ENCODE data around the gene TRAF3IP1. TPM values are rescaled to one million over a fixed set of nuclear protein-coding genes. Genes with fewer than 3 reads are reported as not detected.

Gene TRAF3IP1
- total and polyA plus RNA-seq, 2 of the 13 experiments (the other 11 are each of a cell fraction or from before 2014, with no cell fraction given): 4.1 to 12.9 TPM

DNA sequence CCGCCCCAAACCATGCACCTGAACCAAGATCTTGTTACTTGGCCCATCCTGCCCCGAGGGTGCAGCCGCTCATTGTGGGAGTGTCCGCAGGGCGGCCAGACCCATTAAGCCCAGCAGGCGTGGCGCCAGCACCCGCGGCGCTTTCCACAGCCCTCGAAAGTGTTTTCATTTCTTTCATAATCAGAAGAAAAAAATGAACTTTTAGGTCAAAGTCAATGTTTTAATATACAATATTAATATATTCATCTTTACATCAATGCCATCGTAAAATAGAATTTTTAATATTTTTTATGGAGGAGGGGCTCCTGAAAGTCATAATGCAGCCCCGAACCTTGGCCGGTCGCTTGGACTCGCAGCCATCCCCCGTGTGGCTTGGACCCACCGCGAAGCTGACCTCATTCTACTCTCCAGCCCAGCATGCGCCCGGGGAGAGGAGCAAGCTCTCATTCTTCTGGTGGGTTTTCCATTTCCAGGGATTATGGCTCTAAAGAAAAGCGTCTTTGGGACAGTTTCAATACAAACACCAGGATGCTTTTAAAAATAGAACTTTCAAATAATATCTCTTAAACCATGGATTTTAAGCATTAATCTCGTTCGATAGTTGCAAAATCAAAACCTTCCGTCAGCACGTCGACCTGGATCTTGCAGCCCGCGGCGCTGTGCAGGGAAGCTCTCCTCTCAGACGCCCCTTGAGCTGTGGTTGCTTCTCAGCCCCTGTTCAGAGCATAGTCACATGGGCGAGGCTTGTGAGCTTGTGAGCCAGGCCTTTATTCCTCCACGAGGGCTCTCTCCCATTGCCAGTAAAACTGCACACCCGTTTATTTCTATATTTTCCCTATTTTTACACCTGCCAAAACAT, 89.3 kb downstream of the TRAF3IP1 start:
- H4K20me1 ChIP-seq (ENCODE audit: insufficient read depth, low read length): no peaks in the 10 kb centered on the region
- no peak overlapping the region for H3K27ac ChIP-seq (ENCODE audit: extremely low read length, insufficient read depth, low read length)
- DNase-seq (ENCODE audit: low spot score) (no peak), ATAC-seq (no peak), FAIRE-seq (no peak)
- no TSS peak for BruUV-seq (replicated peaks)
- H2AFZ ChIP-seq (ENCODE audit: low read length): no peak overlapping the region
- no peaks in the 10 kb centered on the region for H3K79me2 ChIP-seq (ENCODE audit: insufficient read depth, low read length)
- H3K4me2 ChIP-seq (ENCODE audit: low read depth, low read length): no peak overlapping the region
- in situ Hi-C loops (cut with HindIII; ENCODE audit: extremely low pct_ligation_motif_present, low pct_unique_long_range_greater_than_20kb) (no loop called here), intact Hi-C loops (cut with micrococcal nuclease; ENCODE audit: unreplicated experiment) (no loop called here)
- H3K4me3 ChIP-seq (replicated peaks in 1 of 3; ENCODE audit: insufficient read depth in 1 of 3, low read depth in 2 of 3, low read length in 3 of 3): no peak overlapping the region
- no peaks in the 10 kb centered on the region for H3K27me3 ChIP-seq (ENCODE audit: control insufficient read depth in 1 of 2, insufficient read depth in 2 of 2, low read length in 2 of 2)
- H3K36me3 ChIP-seq (replicated peaks in 1 of 2; ENCODE audit: control insufficient read depth in 1 of 2, insufficient read depth in 2 of 2, low read length in 2 of 2): no peaks in the 10 kb centered on the region
- WGBS (ENCODE audit: low lambda C conversion rate): 93% methylated on average over 34 of the region's 34 CpGs
- H3K4me1 ChIP-seq (ENCODE audit: insufficient read depth, low read length): peaks cover 33% of the 10 kb centered on the region
- no peak overlapping the region for H3K9ac ChIP-seq (ENCODE audit: insufficient read depth, low read depth, low read length)
- ChIA-PET CTCF (ENCODE audit: low intra/inter-chr PET ratio, low total read pairs) (no interaction called here), POLR2A (no interaction called here)
- H3K9me3 ChIP-seq (ENCODE audit: low read length): no peaks in the 10 kb centered on the region
- no peak for TF ChIP-seq KLF16 (CRISPR knock-in tag; IDR thresholded peaks at IDR 0.05)
- TF ChIP-seq, protein P1, sequence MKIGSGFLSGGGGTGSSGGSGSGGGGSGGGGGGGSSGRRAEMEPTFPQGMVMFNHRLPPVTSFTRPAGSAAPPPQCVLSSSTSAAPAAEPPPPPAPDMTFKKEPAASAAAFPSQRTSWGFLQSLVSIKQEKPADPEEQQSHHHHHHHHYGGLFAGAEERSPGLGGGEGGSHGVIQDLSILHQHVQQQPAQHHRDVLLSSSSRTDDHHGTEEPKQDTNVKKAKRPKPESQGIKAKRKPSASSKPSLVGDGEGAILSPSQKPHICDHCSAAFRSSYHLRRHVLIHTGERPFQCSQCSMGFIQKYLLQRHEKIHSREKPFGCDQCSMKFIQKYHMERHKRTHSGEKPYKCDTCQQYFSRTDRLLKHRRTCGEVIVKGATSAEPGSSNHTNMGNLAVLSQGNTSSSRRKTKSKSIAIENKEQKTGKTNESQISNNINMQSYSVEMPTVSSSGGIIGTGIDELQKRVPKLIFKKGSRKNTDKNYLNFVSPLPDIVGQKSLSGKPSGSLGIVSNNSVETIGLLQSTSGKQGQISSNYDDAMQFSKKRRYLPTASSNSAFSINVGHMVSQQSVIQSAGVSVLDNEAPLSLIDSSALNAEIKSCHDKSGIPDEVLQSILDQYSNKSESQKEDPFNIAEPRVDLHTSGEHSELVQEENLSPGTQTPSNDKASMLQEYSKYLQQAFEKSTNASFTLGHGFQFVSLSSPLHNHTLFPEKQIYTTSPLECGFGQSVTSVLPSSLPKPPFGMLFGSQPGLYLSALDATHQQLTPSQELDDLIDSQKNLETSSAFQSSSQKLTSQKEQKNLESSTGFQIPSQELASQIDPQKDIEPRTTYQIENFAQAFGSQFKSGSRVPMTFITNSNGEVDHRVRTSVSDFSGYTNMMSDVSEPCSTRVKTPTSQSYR (CRISPR knock-in tag; IDR thresholded peaks at IDR 0.05; ENCODE audit: borderline replicate concordance): no peak
- no peak for TF ChIP-seq ZNF607 (CRISPR knock-in tag; IDR thresholded peaks at IDR 0.05; ENCODE audit: borderline replicate concordance)
- no peak for TF ChIP-seq PHF5A (CRISPR knock-in tag; IDR thresholded peaks at IDR 0.05; ENCODE audit: low read depth, unreplicated experiment)
- TF ChIP-seq SOX13 (IDR thresholded peaks at IDR 0.05): no peak
- TF ChIP-seq SOX13 (CRISPR knock-in tag; conservative IDR thresholded peaks at IDR 0.05 in 1 of 2, IDR thresholded peaks at IDR 0.05 in 1 of 2): no peak
- TF ChIP-seq CBFB (CRISPR knock-in tag; IDR thresholded peaks at IDR 0.05): no peak
- TF ChIP-seq, protein P2, sequence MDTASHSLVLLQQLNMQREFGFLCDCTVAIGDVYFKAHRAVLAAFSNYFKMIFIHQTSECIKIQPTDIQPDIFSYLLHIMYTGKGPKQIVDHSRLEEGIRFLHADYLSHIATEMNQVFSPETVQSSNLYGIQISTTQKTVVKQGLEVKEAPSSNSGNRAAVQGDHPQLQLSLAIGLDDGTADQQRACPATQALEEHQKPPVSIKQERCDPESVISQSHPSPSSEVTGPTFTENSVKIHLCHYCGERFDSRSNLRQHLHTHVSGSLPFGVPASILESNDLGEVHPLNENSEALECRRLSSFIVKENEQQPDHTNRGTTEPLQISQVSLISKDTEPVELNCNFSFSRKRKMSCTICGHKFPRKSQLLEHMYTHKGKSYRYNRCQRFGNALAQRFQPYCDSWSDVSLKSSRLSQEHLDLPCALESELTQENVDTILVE (CRISPR knock-in tag; IDR thresholded peaks at IDR 0.05): no peak
- TF ChIP-seq, protein P3, sequence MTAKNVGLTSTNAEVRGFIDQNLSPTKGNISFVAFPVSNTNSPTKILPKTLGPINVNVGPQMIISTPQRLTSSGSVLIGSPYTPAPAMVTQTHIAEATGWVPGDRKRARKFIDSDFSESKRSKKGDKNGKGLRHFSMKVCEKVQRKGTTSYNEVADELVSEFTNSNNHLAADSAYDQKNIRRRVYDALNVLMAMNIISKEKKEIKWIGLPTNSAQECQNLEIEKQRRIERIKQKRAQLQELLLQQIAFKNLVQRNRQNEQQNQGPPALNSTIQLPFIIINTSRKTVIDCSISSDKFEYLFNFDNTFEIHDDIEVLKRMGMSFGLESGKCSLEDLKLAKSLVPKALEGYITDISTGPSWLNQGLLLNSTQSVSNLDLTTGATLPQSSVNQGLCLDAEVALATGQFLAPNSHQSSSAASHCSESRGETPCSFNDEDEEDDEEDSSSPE (CRISPR knock-in tag; IDR thresholded peaks at IDR 0.05): no peak
- TF ChIP-seq MLLT10 (CRISPR knock-in tag; IDR thresholded peaks at IDR 0.05): no peak
- no peak for TF ChIP-seq NR2C2 (CRISPR knock-in tag; IDR thresholded peaks at IDR 0.05; ENCODE audit: borderline replicate concordance)
- TF ChIP-seq, protein P4, sequence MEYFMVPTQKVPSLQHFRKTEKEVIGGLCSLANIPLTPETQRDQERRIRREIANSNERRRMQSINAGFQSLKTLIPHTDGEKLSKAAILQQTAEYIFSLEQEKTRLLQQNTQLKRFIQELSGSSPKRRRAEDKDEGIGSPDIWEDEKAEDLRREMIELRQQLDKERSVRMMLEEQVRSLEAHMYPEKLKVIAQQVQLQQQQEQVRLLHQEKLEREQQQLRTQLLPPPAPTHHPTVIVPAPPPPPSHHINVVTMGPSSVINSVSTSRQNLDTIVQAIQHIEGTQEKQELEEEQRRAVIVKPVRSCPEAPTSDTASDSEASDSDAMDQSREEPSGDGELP (IDR thresholded peaks at IDR 0.05; ENCODE audit: borderline replicate concordance, low read depth): no peak
- TF ChIP-seq, protein P5, sequence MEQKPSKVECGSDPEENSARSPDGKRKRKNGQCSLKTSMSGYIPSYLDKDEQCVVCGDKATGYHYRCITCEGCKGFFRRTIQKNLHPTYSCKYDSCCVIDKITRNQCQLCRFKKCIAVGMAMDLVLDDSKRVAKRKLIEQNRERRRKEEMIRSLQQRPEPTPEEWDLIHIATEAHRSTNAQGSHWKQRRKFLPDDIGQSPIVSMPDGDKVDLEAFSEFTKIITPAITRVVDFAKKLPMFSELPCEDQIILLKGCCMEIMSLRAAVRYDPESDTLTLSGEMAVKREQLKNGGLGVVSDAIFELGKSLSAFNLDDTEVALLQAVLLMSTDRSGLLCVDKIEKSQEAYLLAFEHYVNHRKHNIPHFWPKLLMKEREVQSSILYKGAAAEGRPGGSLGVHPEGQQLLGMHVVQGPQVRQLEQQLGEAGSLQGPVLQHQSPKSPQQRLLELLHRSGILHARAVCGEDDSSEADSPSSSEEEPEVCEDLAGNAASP (CRISPR knock-in tag; IDR thresholded peaks at IDR 0.05; ENCODE audit: borderline replicate concordance): no peak
- TF ChIP-seq RNF2 (conservative IDR thresholded peaks at IDR 0.05; ENCODE audit: low read depth): no peak
- TF ChIP-seq NFE2 (CRISPR knock-in tag; IDR thresholded peaks at IDR 0.05): no peak
